ENCODE results near the gene LEKR1. TPM values are rescaled to one million over a fixed set of nuclear protein-coding genes. Genes with fewer than 3 reads are reported as not detected.
"Not testable (repeated sequence)": the region's sequence is repeated elsewhere in the genome, so short reads cannot be mapped to it uniquely, and the experiment has no call there.

The LEKR1 gene
- total and polyA plus RNA-seq, 5 donors, result 0.97 to 2.0 (median 1.5) TPM

GRCh38 chr3:156910022-156910421 lies 83.9 kb downstream of the LEKR1 start:
- DNase-seq, result no peak
- Histone ChIP-seq H3K4me3 (ENCODE audit: low read length) (no peak overlapping the region), H3K4me1 (ENCODE audit: control insufficient read depth, insufficient read depth, low read length) (no peaks in the 10 kb centered on the region), H3K9me3 (ENCODE audit: control insufficient read depth, low read length) (no peaks in the 10 kb centered on the region), H3K27ac (ENCODE audit: low read length) (no peak overlapping the region), H3K27me3 (ENCODE audit: control insufficient read depth, insufficient read depth) (no peaks in the 10 kb centered on the region)
- ATAC-seq, result no peak
- intact Hi-C loops (cut with DNase I), result no loop called here
- 94% methylated on average over 3 of the region's 3 CpGs for WGBS

- 35% methylated on average over 2 of the region's 2 CpGs for WGBS
- H3K9me3 ChIP-seq (ENCODE audit: control insufficient read depth, low read length); H3K4me1 ChIP-seq (ENCODE audit: control insufficient read depth, insufficient read depth, low read length); DNase-seq; ATAC-seq; intact Hi-C loops (cut with DNase I); H3K27ac ChIP-seq (ENCODE audit: low read length); H3K27me3 ChIP-seq (ENCODE audit: control insufficient read depth, insufficient read depth); H3K4me3 ChIP-seq (ENCODE audit: low read length): not testable (repeated sequence)
Measured at GRCh38 chr3:156910831-156911230, 84.7 kb downstream of the LEKR1 start.

GRCh38 chr3:156914300-156914699 lies 88.1 kb downstream of the LEKR1 start:
- H3K9me3 ChIP-seq (ENCODE audit: control insufficient read depth, low read length); H3K27me3 ChIP-seq (ENCODE audit: control insufficient read depth, insufficient read depth); intact Hi-C loops (cut with DNase I); ATAC-seq; DNase-seq; H3K27ac ChIP-seq (ENCODE audit: low read length); H3K4me3 ChIP-seq (ENCODE audit: low read length); H3K4me1 ChIP-seq (ENCODE audit: control insufficient read depth, insufficient read depth, low read length): not testable (repeated sequence)
- 95% methylated on average over 2 of the region's 2 CpGs for WGBS

- no peaks in the 10 kb centered on the region for H3K9me3 ChIP-seq (ENCODE audit: control insufficient read depth, low read length)
- H3K27me3 ChIP-seq (ENCODE audit: control insufficient read depth, insufficient read depth), result no peaks in the 10 kb centered on the region
- H3K4me1 ChIP-seq (ENCODE audit: control insufficient read depth, insufficient read depth, low read length), result no peaks in the 10 kb centered on the region
- ATAC-seq, result no peak
- intact Hi-C loops (cut with DNase I), result no loop called here
- H3K4me3 ChIP-seq (ENCODE audit: low read length), result no peak overlapping the region
- no peak overlapping the region for H3K27ac ChIP-seq (ENCODE audit: low read length)
- no peak for DNase-seq
- 92% methylated on average over 5 of the region's 5 CpGs for WGBS
Measured at GRCh38 chr3:156915372-156915771, 89.2 kb downstream of the LEKR1 start.

- Histone ChIP-seq H3K4me3 (ENCODE audit: low read length) (no peak overlapping the region), H3K27ac (ENCODE audit: low read length) (no peak overlapping the region), H3K27me3 (ENCODE audit: control insufficient read depth, insufficient read depth) (no peaks in the 10 kb centered on the region), H3K9me3 (ENCODE audit: control insufficient read depth, low read length) (no peaks in the 10 kb centered on the region), H3K4me1 (ENCODE audit: control insufficient read depth, insufficient read depth, low read length) (no peaks in the 10 kb centered on the region)
- DNase-seq (no peak), ATAC-seq (no peak)
- WGBS, result 83% methylated on average over 6 of the region's 6 CpGs
- intact Hi-C loops (cut with DNase I), result no loop called here
Measured at GRCh38 chr3:156918746-156919145, 92.6 kb downstream of the LEKR1 start.

GRCh38 chr3:156919818-156920217 lies 93.7 kb downstream of the LEKR1 start:
- 86% methylated on average over 3 of the region's 3 CpGs for WGBS
- no peak overlapping the region for H3K27ac ChIP-seq (ENCODE audit: low read length)
- H3K4me1 ChIP-seq (ENCODE audit: control insufficient read depth, insufficient read depth, low read length), result no peaks in the 10 kb centered on the region
- no peaks in the 10 kb centered on the region for H3K9me3 ChIP-seq (ENCODE audit: control insufficient read depth, low read length)
- DNase-seq (no peak), ATAC-seq (no peak)
- no peaks in the 10 kb centered on the region for H3K27me3 ChIP-seq (ENCODE audit: control insufficient read depth, insufficient read depth)
- intact Hi-C loops (cut with DNase I), result no loop called here
- no peak overlapping the region for H3K4me3 ChIP-seq (ENCODE audit: low read length)

GRCh38 chr3:156920399-156920798 lies 94.2 kb downstream of the LEKR1 start:
- Histone ChIP-seq H3K9me3 (ENCODE audit: control insufficient read depth, low read length) (no peaks in the 10 kb centered on the region), H3K4me3 (ENCODE audit: low read length) (no peak overlapping the region), H3K27me3 (ENCODE audit: control insufficient read depth, insufficient read depth) (no peaks in the 10 kb centered on the region), H3K4me1 (ENCODE audit: control insufficient read depth, insufficient read depth, low read length) (no peaks in the 10 kb centered on the region), H3K27ac (ENCODE audit: low read length) (no peak overlapping the region)
- no peak for DNase-seq
- ATAC-seq, result no peak
- 86% methylated on average over 1 of the region's 1 CpG for WGBS
- intact Hi-C loops (cut with DNase I), result no loop called here

GRCh38 chr3:156923349-156923748 lies 97.2 kb downstream of the LEKR1 start:
- Histone ChIP-seq H3K9me3 (ENCODE audit: control insufficient read depth, low read length) (no peaks in the 10 kb centered on the region), H3K4me1 (ENCODE audit: control insufficient read depth, insufficient read depth, low read length) (no peaks in the 10 kb centered on the region), H3K27ac (ENCODE audit: low read length) (no peak overlapping the region), H3K27me3 (ENCODE audit: control insufficient read depth, insufficient read depth) (no peaks in the 10 kb centered on the region), H3K4me3 (ENCODE audit: low read length) (no peak overlapping the region)
- no peak for DNase-seq
- intact Hi-C loops (cut with DNase I), result no loop called here
- ATAC-seq, result no peak
- WGBS, result 98% methylated on average over 1 of the region's 1 CpG

GRCh38 chr3:156938724-156939123 lies 112.6 kb downstream of the LEKR1 start:
- Histone ChIP-seq H3K9me3 (ENCODE audit: control insufficient read depth, low read length) (no peaks in the 10 kb centered on the region), H3K27ac (ENCODE audit: low read length) (no peak overlapping the region), H3K4me3 (ENCODE audit: low read length) (no peak overlapping the region), H3K27me3 (ENCODE audit: control insufficient read depth, insufficient read depth) (no peaks in the 10 kb centered on the region), H3K4me1 (ENCODE audit: control insufficient read depth, insufficient read depth, low read length) (no peaks in the 10 kb centered on the region)
- WGBS, result 93% methylated on average over 2 of the region's 2 CpGs
- ATAC-seq, result no peak
- DNase-seq, result no peak
- intact Hi-C loops (cut with DNase I), result no loop called here

- Histone ChIP-seq H3K4me1 (ENCODE audit: control insufficient read depth, insufficient read depth, low read length) (no peaks in the 10 kb centered on the region), H3K27me3 (ENCODE audit: control insufficient read depth, insufficient read depth) (no peaks in the 10 kb centered on the region), H3K27ac (ENCODE audit: low read length) (no peak overlapping the region), H3K4me3 (ENCODE audit: low read length) (no peak overlapping the region), H3K9me3 (ENCODE audit: control insufficient read depth, low read length) (no peaks in the 10 kb centered on the region)
- intact Hi-C loops (cut with DNase I), result no loop called here
- ATAC-seq (no peak), DNase-seq (no peak)
- WGBS, result 79% methylated on average over 1 of the region's 1 CpG
Measured at GRCh38 chr3:156939315-156939714, 113.2 kb downstream of the LEKR1 start.

GRCh38 chr3:156941311-156941710 lies 115.2 kb downstream of the LEKR1 start:
- intact Hi-C loops (cut with DNase I), result no loop called here
- no peaks in the 10 kb centered on the region for H3K9me3 ChIP-seq (ENCODE audit: control insufficient read depth, low read length)
- H3K4me1 ChIP-seq (ENCODE audit: control insufficient read depth, insufficient read depth, low read length), result no peaks in the 10 kb centered on the region
- 89% methylated on average over 4 of the region's 4 CpGs for whole genome bisulfite sequencing
- DNase-seq (no peak), ATAC-seq (no peak)
- no peak overlapping the region for H3K4me3 ChIP-seq (ENCODE audit: low read length)
- H3K27me3 ChIP-seq (ENCODE audit: control insufficient read depth, insufficient read depth), result no peaks in the 10 kb centered on the region
- no peak overlapping the region for H3K27ac ChIP-seq (ENCODE audit: low read length)

GRCh38 chr3:156948402-156949210 lies 122.5 kb downstream of the LEKR1 start:
- DNase-seq (no peak), ATAC-seq (no peak)
- Histone ChIP-seq H3K27me3 (ENCODE audit: control insufficient read depth, insufficient read depth) (no peaks in the 10 kb centered on the region), H3K27ac (ENCODE audit: low read length) (no peak overlapping the region), H3K4me1 (ENCODE audit: control insufficient read depth, insufficient read depth, low read length) (no peaks in the 10 kb centered on the region), H3K9me3 (ENCODE audit: control insufficient read depth, low read length) (no peaks in the 10 kb centered on the region), H3K4me3 (ENCODE audit: low read length) (no peak overlapping the region)
- intact Hi-C loops (cut with DNase I), result no loop called here
- WGBS, result 77% methylated on average over 2 of the region's 2 CpGs

Measured in right cardiac atrium (tissue), 5 donors.